ENCODE results near the gene EML4.

- TF ChIP-seq EZH2 (IDR thresholded peaks at IDR 0.05) (no peak), CTCF (IDR thresholded peaks at IDR 0.05) (no peak)
Measured at GRCh38 chr2:42211291-42211690, 42.1 kb downstream of the EML4 start.

All from neural progenitor cell (in vitro differentiated cells).